ENCODE data around the gene MARK1.

- TF ChIP-seq CTCF (IDR thresholded peaks at IDR 0.05) (no peak), POLR2A (IDR thresholded peaks at IDR 0.05) (no peak)
Observed at GRCh38 chr1:220631238-220631815, 103.4 kb downstream of the MARK1 start.

All from esophagus squamous epithelium (tissue), 4 donors.